ENCODE measurements around the gene HHLA2.
"Not testable (repeated sequence)": the region's sequence is repeated elsewhere in the genome, so short reads cannot be mapped to it uniquely, and the experiment has no call there.

HHLA2 gene

GRCh38 chr3:108296239-108296638 is at the start of gene HHLA2:
Gene HHLA2 (plus strand): TSS chr3:108296548. CDS start chr3:108351814, 55,266 bp downstream.
- DNase-seq (ENCODE audit: low read depth, low spot score): no peak

- no peak for DNase-seq (ENCODE audit: low read depth, low spot score)
Observed at GRCh38 chr3:108250626-108251025, 45.7 kb upstream of the HHLA2 start.

GRCh38 chr3:108251265-108251664 is 45.1 kb upstream of the HHLA2 start:
- no peak for DNase-seq (ENCODE audit: low read depth, low spot score)

- DNase-seq (ENCODE audit: low read depth, low spot score): no peak
Observed at GRCh38 chr3:108251844-108252243, 44.5 kb upstream of the HHLA2 start.

GRCh38 chr3:108255131-108255530 is 41.2 kb upstream of the HHLA2 start:
- DNase-seq (ENCODE audit: low read depth, low spot score): no peak

GRCh38 chr3:108264534-108265298 is 31.6 kb upstream of the HHLA2 start:
- DNase-seq (ENCODE audit: low read depth, low spot score): not testable (repeated sequence)

GRCh38 chr3:108268235-108268634 is 28.1 kb upstream of the HHLA2 start:
- not testable (repeated sequence) for DNase-seq (ENCODE audit: low read depth, low spot score)

GRCh38 chr3:108271626-108272025 is 24.7 kb upstream of the HHLA2 start:
- DNase-seq (ENCODE audit: low read depth, low spot score): no peak

GRCh38 chr3:108279066-108279465 is 17.3 kb upstream of the HHLA2 start:
- DNase-seq (ENCODE audit: low read depth, low spot score): not testable (repeated sequence)

GRCh38 chr3:108280476-108280875 is 15.9 kb upstream of the HHLA2 start:
- DNase-seq (ENCODE audit: low read depth, low spot score): no peak

GRCh38 chr3:108281670-108282069 is 14.7 kb upstream of the HHLA2 start:
- no peak for DNase-seq (ENCODE audit: low read depth, low spot score)

GRCh38 chr3:108283006-108283405 is 13.3 kb upstream of the HHLA2 start:
- DNase-seq (ENCODE audit: low read depth, low spot score): no peak

GRCh38 chr3:108283989-108284388 is 12.4 kb upstream of the HHLA2 start:
- no peak for DNase-seq (ENCODE audit: low read depth, low spot score)

- DNase-seq (ENCODE audit: low read depth, low spot score): no peak
Observed at GRCh38 chr3:108285176-108285575, 11.2 kb upstream of the HHLA2 start.

GRCh38 chr3:108287146-108287545 is 9.2 kb upstream of the HHLA2 start:
- no peak for DNase-seq (ENCODE audit: low read depth, low spot score)

GRCh38 chr3:108288193-108288592 is 8.2 kb upstream of the HHLA2 start:
- DNase-seq (ENCODE audit: low read depth, low spot score): not testable (repeated sequence)

GRCh38 chr3:108289159-108289558 is 7.2 kb upstream of the HHLA2 start:
- DNase-seq (ENCODE audit: low read depth, low spot score): no peak

- DNase-seq (ENCODE audit: low read depth, low spot score): no peak
Observed at GRCh38 chr3:108292450-108292849, 3.9 kb upstream of the HHLA2 start.

GRCh38 chr3:108292905-108293328 is 3.4 kb upstream of the HHLA2 start:
- no peak for DNase-seq (ENCODE audit: low read depth, low spot score)

GRCh38 chr3:108293858-108294257 is 2.5 kb upstream of the HHLA2 start:
- no peak for DNase-seq (ENCODE audit: low read depth, low spot score)

- DNase-seq (ENCODE audit: low read depth, low spot score): no peak
Observed at GRCh38 chr3:108295421-108296175, 750 bp upstream of the HHLA2 start.

- DNase-seq (ENCODE audit: low read depth, low spot score): no peak
Observed at GRCh38 chr3:108297647-108298046, 1.3 kb downstream of the HHLA2 start.

GRCh38 chr3:108298056-108298455 is 1.7 kb downstream of the HHLA2 start:
- DNase-seq (ENCODE audit: low read depth, low spot score): no peak
